ENCODE measurements around the gene C10orf105.
A peak's percentile ranks its signal among the peaks of the same experiment; 100 is the strongest.

Gene C10orf105

DNA sequence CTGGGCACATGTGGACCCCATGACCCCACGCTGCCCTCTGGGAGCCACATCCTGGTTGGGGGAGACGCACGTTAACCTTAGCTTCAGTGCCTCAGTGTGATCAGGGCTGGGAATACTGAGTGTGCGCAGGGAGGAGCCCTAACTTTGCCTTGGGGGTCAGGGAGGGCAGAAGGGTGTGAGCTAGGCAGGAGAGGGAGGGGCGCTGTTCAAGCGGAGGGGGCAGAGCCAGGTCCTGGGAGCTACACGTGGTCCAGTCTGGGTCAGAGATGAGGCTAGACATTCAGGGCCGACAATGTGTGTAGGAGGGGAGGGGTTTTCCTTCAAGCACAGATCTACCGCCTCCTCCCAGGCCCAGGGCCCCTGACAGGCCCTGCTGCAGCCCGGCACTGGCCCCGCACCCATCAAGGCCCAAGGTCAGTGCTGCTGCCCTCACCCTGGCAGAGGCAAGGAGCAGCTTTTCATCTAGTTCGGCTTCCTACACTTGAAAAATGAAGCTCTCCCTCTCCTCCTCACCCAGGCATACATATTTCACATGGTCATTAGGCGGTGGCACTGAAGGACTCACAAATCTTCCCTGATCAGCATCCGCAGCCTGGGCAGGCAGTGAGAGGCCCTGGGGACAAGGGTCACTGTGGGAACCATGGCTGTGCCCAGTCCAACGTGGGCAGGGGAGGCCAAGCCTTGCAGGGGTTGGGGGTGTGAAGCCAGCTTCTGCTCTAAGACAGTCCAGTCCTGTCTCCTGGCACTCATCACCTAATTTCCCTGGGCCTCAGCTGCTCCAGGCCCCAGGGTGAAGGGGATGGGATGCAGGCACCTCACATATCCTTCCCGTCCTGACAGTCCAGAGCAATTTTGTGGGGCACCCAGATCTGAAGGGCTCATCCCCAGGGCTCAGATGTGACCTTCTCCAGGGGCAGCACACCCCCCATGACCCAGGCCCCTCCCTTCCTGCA is 47.3 kb downstream of the C10orf105 start:
- DNase-seq, result no peak

DNA sequence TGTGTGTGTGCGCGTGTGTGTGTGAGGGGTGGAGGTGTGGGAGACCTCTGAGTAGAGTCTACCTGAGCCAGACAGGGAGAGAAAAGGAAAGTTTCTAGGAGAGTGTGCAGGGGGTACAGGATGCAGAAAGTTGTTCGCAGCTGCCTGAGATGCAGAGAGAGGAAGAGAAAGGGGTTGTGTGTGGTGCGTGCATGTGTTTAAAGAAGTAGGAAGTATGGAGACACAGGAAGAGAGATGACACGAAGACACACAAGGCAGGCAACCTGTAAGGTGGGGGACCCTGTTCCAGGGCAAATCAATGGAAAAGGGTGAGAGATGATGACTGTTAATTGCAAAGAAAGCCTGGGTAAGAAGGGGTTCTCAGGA is 52.2 kb downstream of the C10orf105 start:
- DNase-seq, result no peak

DNA sequence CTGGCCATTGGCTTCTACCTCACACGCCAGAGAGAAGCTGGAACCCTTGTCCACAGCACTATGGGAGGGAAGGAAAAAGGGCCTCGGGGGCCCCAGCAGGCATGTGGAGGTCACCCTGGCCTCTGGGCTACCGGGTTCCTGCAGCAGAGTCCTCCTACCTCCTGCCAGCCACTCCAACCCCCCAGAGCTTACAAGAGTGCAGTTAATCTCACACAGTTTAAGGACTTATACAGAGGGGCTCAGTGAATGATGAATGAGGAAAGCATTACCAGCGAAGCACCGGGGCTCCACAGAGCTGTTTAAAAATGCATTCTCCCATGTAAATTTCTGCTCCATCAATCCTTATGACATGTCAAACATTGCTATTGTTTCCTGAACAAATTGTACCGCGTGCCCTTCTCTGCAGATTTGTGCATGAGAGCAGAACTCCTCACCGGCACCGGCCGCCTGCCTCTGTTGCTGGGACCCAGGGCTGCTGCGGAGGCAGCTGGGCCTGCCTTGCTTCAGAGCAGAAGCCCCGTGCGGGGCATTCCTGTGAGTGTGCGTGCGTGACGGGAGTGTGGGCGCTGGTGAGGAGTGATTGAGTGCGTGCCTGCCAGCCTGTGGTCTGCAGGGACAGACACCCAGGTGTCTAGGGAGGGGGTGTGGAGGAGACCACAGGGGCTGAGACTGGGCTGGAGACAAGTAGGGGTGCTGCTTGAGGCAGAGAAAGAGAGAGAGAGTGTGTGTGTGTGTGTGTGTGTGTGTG is 52.8 kb downstream of the C10orf105 start:
- DNase-seq, result peak; percentile 9

DNA sequence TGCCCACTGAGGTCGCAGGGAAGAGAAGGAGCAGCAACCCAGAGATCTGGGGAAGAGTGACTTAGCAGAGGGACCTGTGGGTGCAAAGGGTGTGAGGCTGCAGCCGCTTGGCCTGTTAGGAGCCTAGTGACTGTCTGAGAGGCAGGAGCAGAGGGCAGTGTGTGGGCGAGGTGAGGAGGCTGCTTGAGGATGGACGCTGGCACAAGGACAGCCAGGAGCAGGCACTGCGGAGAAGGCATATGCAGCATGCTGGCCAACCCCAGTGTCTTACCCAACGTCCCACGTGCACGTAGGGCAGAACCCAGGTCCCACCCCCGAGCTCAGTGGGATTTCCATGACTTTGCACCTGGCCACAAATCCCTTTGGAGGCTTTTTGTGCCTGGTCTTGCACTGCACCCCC is 54.1 kb downstream of the C10orf105 start:
- DNase-seq, result no peak

DNA sequence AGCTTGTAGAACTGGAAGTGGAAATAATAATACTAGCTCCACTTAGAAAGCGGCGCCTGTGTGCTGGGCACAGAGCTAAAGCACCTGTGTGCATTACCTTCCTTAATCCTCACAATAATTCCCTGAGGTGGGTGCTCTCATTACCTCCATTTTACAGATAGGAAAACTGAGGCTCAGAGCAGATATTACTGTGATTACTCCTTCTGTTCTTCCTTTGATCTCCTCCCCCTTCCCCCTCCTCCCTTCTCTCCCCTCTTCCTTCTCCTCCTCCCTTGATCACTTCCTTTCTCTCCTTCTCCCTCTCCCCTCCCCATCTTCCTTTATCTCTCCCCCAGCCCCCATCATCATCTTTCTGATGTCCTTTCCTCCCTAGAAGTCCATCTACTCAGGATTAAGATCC is 55.0 kb downstream of the C10orf105 start:
- DNase-seq, result no peak

DNA sequence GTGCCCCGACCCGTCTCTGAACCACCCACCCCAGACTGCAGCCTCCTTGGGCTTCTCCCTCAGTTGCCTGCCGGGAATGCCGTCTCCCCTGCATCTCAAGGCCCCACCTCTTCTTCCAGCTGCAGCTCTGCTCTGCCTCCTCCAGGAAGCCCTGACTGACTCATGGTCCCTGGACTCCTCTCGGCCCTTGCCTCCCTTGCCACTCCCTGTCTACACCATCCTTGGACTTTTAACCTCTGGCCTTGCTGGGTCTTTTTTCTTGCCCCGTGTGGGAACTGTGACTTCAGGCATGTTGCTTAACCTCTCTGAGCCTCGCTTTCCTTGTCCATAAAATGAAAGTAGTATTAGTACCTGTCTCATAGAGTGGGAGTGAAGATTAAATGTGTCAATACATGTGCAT is 56.3 kb downstream of the C10orf105 start:
- no peak for DNase-seq

DNA sequence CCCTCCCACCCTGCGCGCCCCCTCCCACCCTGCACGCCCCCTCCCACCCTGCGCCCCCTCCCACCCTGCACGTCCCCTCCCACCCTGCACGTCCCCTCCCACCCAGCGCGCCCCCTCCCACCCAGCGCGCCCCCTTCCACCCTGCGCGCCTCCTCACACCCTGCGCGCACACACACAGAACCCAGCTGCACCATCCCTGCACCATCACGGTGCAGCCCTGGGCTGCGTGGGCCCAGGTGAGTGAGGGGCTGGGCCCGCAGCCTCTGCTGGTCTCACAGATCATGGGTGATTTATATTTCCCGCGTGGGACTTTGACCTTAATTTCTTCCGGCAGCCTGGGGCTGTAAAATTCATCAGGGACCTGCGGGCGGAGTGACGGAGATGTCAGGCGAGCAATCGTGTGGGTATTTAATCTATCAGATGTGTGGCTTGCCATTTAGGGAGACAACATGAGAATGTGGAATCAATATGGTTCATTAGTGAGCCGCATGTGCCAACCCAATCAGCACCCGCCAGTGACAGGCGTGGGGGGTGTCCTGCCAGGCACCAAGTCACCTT is 57.7 kb downstream of the C10orf105 start:
- no peak for DNase-seq
